ENCODE measurements around the gene NARS2. TPM values are rescaled to one million over a fixed set of nuclear protein-coding genes. Genes with fewer than 3 reads are reported as not detected.
A peak's percentile ranks its signal among the peaks of the same experiment; 100 is the strongest.
"Not testable (repeated sequence)": the region's sequence is repeated elsewhere in the genome, so short reads cannot be mapped to it uniquely, and the experiment has no call there.

The NARS2 gene
- 24.9 and 29.1 TPM in 2 replicates for total RNA-seq (2014; rRNA removed; shearing (Covaris generic))

GRCh38 chr11:78574386-78575381 lies at the start of gene NARS2:
Gene NARS2, minus strand, starts transcription at chr11:78574864. Its CDS starts 376 bp downstream, at chr11:78574488.
- DNase-seq (ENCODE audit: low spot score): peak; percentile 97

DNA sequence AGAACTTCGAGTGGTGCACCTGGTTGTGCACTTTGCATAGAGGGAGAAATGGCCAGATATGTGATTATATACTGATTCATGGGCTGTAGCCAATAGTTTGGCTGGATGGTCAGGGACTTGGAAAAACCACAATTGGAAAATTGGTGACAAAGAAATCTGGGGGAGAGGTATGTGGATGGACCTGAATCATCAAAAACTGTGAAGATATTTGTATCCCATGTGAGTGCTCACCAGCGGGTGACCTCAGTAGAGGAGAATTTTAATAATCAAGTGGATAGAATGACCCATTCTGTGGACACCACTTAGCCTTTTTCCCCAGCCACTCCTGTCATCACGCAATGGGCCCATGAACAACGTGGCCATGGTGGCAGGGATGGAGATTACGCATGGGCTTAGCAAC lies 48.0 kb upstream of the NARS2 start:
- no peak for DNase-seq (ENCODE audit: low spot score)

GRCh38 chr11:78620159-78620558 lies 45.5 kb upstream of the NARS2 start:
- no peak for DNase-seq (ENCODE audit: low spot score)

GRCh38 chr11:78615724-78616123 lies 41.1 kb upstream of the NARS2 start:
- DNase-seq (ENCODE audit: low spot score): no peak

DNA sequence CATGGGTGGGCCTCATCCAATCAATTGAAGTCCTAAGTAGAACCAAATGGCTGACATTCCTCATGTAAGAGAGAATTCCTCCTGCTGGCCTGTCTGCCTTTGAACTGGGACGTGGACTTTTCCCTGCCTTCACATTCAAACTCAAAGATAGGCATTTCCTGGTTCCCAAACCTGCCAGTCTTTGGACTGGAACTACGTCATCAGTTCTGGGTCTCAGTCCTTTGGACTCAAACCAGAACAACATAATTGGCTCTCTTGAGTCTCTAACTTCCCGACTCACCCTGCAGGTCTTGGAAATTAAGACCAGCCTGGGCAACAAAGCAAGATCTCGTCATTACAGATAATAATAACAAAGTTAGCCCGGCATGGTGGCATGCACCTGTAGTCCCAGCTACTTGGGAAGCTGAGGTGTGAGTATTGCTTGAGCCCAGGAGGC lies 38.7 kb upstream of the NARS2 start:
- DNase-seq (ENCODE audit: low spot score): no peak

GRCh38 chr11:78612721-78613377 lies 38.2 kb upstream of the NARS2 start:
- DNase-seq (ENCODE audit: low spot score): no peak

GRCh38 chr11:78609321-78609720 lies 34.7 kb upstream of the NARS2 start:
- DNase-seq (ENCODE audit: low spot score): not testable (repeated sequence)

DNA sequence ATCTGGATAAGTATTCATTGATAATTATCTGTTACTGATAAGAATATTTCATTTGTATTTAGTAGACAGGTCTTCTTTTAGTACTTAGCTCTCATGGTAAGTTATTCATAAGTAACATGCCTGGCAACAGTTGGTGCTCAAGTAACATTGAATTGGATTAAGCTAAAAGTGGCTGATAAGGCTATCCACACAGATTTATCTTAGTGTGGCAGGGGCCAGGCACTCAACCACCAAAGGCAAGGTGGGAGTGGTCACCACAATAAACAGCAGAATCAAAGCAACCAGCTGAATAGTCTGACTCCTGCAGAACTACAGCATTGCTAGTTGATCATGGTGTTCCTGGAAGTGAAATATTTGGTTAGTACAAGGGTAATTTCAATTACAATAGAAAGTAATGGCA lies 33.0 kb upstream of the NARS2 start:
- DNase-seq (ENCODE audit: low spot score): no peak

DNA sequence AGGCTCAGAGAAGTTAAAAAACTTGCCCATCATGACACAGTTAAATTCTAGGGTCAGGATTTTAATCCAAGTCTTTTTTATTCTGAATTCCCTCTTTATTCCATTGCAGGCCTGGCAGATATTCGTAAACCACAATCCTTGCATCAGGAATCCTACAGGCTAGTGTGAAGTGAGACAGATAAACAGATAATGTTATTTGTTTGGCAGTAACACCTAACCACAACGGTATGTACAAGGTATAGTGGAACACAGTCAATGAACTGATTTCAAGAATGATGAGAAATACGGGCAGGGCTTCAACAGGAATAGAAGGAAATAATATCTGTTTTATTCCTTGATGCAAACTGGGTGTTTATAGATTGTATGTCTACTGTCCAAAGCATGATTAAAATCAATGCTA lies 32.0 kb upstream of the NARS2 start:
- DNase-seq (ENCODE audit: low spot score): no peak

- no peak for DNase-seq (ENCODE audit: low spot score)
These were observed 30.6 kb upstream of the NARS2 start for GRCh38 chr11:78605296-78605695.

DNA sequence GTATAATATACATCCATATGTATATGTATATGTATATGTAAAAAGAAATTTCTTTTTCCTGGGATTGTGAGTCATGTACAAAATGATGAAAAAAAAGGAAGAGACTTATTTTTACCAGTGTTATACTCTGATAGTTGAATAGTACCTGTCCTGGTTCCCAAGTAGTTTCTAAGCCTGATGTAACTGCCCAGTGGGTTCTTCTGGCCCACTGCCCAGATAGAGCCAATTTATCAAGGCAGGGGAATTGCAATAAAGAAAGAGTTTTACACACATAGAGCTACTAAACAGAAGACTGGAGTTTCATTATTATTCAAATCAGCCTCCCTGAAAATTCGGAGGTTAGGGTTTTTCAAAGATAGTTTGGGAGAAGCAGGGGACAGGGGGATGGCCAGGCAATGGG lies 29.1 kb upstream of the NARS2 start:
- DNase-seq (ENCODE audit: low spot score): no peak

DNA sequence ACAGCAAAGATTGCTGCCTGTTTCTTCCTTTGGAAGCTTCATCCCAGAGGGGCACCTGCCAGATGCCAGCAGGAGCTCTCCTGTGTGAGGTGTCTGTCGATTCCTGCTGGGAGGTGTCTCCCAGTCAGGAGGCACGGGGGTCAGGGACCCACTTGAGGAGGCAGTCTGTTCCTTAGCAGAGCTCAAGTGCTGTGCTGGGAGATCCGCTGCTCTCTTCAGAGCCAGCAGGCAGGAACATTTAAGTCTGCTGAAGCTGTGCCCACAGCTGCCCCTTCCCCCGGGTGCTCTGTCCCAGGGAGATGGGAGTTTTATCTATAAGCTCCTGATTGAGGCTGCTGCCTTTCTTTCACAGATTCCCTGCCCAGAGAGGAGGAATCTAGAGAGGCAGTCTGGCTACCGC lies 28.1 kb upstream of the NARS2 start:
- DNase-seq (ENCODE audit: low spot score): not testable (repeated sequence)

DNA sequence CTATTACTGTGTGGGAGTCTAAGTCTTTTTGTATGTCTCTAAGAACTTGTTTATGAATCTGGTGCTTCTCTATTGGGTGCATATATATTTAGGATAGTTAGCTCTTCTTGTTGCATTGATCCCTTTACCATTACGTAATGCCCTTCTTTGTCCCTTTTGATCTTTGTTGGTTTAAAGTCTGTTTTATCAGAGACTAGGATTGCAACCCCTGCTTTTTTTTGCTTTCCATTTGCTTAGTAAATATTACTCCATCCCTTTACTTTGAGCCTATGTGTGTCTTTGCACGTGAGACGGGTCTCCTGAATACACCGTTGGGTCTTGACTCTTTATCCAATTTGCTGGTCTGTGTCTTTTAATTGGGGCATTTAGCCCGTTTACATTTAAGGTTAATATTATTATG lies 26.4 kb upstream of the NARS2 start:
- DNase-seq (ENCODE audit: low spot score): not testable (repeated sequence)

DNA sequence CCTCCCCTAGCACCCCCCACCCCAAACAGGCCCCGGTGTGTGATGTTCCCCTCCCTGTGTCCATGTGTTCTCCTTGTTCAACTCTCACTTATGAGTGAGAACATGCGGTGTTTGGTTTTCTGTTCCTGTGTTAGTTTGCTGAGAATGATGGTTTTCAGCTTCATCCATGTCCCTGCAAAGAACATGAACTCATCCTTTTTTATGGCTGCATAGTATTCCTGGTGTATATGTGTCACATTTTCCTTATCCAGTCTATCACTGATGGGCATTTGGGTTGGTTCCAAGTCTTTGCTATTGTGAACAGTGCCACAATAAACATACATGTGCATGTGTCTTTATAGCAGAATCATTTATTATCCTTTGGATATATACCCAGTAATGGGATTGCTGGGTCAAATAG lies 22.9 kb upstream of the NARS2 start:
- not testable (repeated sequence) for DNase-seq (ENCODE audit: low spot score)

DNA sequence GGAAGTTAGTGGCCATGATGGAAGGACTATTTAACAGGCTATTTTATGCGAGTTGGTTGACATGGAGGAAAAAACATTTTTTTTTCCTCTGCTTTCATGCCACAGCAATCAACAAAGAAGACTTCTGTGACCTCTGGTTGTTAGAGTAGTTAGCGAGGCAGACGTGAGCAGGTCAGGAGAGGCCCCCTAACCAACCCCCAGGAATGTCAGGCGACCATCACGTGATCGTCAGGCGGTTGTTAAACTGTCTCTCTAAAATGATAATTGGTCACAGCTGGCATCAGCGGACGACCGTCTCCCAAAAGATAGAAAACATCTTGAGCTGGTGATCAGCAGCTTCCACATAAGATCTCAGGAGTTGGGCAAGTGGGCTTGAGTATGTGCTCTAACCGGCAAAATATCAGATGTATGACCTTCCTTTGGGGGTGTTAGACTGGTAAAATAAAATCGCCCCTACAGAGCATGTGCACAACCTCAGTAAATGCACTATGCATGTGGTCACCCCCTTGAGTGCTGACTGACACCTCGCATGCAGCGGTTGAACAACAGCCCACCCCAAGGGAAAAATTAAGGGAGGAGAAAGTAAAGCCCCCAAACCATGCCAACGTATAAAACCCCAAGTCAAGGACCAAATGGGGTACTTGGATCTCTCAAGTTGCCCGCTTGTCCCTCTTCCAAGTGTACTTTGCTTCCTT lies 20.9 kb upstream of the NARS2 start:
- DNase-seq (ENCODE audit: low spot score): no peak

DNA sequence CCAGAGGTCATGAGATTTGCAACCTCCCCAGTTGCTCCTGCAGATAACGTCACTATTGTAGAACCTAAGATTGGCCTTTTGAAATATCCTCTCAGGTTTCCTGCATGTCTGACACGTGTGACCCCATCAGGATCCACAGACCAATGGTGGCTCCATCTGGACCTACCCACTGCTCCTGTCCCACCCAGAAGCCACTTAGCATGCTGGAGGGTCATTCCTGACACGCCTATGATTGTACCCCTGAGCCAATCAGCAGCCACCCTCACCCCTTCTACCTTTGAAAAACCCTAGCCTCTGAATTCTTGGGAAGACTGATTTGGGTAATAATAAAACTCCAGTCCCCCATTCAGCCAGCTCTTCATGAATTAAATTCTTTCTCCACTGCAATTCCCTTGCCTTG lies 20.1 kb upstream of the NARS2 start:
- no peak for DNase-seq (ENCODE audit: low spot score)

- DNase-seq (ENCODE audit: low spot score): no peak
These were observed 13.9 kb upstream of the NARS2 start for GRCh38 chr11:78588517-78588916.

GRCh38 chr11:78587446-78587845 lies 12.8 kb upstream of the NARS2 start:
- no peak for DNase-seq (ENCODE audit: low spot score)

- peak; percentile 13 for DNase-seq (ENCODE audit: low spot score)
These were observed 11.9 kb upstream of the NARS2 start for GRCh38 chr11:78586452-78587046.

DNA sequence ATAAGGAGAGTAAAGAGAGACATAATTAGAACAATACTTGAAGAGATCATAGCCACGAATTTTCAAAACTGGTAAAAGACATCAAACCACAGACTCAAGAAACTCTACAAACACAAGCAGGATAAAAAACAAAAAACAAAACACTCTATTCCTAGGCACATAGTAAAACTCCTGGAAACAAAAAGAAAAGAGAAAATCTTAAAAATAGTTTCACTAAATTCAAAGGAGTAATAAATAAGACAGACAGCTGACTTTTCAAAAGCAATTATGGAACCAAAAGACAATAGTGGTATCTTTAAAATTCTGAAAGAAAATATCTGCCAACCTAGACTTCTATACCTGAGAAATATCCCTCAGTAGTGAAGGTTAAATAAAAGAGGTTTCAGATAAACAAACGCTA lies 9.2 kb upstream of the NARS2 start:
- DNase-seq (ENCODE audit: low spot score): no peak

DNA sequence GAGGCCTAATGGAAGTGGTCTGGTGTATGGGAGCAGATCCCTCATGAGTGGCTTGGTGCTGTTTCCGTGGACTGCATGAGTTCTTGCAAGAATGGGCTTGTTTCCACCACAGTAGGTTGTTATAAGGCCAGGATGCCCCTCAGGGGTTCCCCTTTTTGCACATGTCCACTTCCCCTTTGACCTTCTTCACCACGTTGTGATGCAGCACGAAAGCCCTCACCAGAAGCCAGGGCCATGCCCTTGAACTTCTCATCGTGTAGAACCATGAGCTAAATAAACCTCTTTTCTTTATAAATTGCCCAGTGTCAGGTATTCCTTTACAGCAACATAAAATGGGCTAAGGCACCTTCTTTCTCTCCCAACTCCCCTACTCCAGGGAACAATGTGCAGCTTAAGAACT lies 2.8 kb upstream of the NARS2 start:
- DNase-seq (ENCODE audit: low spot score): no peak

- no peak for DNase-seq (ENCODE audit: low spot score)
These were observed 2.0 kb upstream of the NARS2 start for GRCh38 chr11:78576549-78577097.
